GM12891 (cell line): Measurements from ENCODE around the gene INSR.

Experiments
- POLR2A ChIP-seq: IDR thresholded peaks from 2 replicates; pipeline ENCODE4 v1.6.1; 2011; ENCODE audit warnings: low read depth, low read length, control low read depth
- SPI1 ChIP-seq: IDR thresholded peaks from 2 replicates; pipeline ENCODE4 v1.6.1; 2011; ENCODE audit warnings: low read depth, low read length, control low read depth
- TAF1 ChIP-seq: IDR thresholded peaks from 2 replicates; pipeline ENCODE4 v1.6.1; 2011; ENCODE audit warnings: low read depth, low read length, control low read depth

DNA sequence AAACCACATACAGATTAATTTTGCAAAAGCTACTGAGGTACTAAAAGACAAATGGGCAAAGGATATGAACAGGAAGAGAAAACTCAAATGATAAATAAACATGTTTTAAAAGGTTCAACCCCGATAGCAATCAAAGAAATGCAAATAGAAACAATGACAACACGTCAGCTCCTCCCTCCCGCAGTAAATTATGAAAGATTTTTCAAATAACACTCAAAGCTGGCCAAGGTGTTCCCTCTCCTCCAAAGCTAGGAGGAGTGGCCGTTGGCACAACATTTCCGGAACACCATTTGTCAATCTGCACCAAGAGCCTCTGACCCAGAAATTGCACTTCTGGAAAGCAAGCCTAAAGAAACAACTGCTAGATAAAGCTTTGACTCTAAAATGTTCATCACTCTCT, 28.3 kb downstream of the INSR start:
- TF ChIP-seq POLR2A (no peak), SPI1 (no peak), TAF1 (no peak)
